ELF-1 (cell line): ENCODE measurements around the gene EML2.
"Not testable (repeated sequence)": the region's sequence is repeated elsewhere in the genome, so short reads cannot be mapped to it uniquely, and the experiment has no call there.

Experiments used
- DNase-seq: peaks from one replicate; pipeline ENCODE4 v3.0.0-alpha.2; 2016; ENCODE audit warnings: low read depth, low spot score

The EML2 gene

DNA sequence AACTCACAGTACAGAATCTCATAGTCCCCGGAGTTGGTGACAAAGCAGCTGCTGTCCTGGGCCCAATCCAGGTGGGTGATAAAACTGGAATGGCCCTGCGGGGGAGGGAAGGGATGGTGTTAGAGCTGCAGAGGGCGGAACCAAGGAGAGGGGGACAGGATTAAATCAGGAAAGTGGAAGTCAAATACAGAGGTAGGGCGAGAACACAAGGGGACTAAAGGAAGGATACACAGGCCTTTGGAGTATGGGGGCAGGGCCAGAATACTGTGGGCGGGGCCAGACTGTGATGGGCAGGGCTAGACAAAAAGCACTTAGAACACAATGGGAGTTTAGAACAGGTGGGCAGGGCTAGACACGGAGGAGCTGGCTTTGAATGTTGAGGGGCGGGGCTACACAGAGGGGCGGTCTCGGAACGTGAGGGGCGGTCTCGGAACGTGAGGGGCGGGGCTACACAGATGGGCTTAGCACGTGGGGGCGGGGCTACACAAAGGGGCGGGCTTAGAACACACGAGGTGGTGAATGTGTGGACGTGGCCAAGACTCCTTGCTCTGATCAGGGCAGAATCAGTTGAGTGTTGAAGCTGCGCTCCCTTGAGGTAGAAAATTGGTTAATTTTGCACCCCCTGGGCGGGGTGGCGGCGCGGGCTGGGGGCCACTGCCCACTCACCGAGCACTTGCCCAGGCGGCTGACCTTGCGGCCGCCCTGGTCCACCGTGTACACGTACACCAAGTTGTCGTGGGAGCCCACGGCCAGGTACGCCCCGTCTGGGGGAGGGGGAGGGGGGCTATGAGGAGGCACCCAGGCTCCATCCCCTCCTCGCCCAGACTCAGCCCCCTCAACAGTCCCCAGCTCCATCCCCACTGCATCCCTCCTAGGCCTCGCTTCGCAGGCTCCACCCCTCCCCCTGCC is 23.1 kb downstream of the EML2 start:
- peak; percentile 99 for DNase-seq

- DNase-seq = not testable (repeated sequence)
These were observed 24.1 kb downstream of the EML2 start for GRCh38 chr19:45615056-45615455.

DNA sequence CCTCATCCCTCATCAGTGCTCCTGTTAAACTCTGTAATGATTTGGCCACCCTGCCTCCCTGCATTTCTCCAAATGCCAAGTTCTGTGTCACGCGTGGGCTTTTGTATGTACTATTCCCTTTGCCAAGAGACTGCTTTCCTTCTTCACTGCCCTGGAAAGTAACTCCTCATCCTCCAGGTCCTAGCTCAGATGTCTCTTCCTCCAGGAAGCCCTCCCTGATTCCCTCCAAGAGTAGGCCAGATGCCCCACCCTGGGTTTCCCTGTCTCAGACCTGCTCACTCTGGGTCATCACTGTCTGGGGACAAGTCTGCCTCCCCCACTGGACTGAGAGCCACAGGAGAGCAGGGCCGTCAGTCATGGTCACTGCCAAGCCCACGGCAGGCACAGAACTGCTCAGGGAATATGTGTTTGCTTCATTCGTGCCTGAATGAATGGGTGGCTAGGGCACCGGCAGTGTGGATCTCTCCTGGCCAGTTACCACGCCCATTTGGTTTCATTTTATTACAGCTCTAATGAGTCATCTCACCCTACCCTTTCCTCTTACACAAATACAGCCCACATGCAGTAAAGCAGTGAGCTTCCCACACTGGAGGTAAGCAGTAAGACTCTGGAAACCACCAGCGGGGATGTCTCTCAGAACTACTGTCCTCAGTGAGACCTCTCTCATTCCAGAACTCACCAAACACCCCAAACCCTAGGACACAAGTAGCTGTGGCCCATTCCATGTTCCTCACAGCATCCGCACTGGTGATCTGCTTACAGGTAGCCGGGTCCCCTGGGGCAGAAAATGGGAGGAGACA is 25.1 kb downstream of the EML2 start:
- peak; percentile 21 for DNase-seq

- DNase-seq = no peak
These were observed 30.2 kb downstream of the EML2 start for GRCh38 chr19:45608948-45609347.

GRCh38 chr19:45607071-45608029 is 31.8 kb downstream of the EML2 start:
- DNase-seq = peak; percentile 95

DNA sequence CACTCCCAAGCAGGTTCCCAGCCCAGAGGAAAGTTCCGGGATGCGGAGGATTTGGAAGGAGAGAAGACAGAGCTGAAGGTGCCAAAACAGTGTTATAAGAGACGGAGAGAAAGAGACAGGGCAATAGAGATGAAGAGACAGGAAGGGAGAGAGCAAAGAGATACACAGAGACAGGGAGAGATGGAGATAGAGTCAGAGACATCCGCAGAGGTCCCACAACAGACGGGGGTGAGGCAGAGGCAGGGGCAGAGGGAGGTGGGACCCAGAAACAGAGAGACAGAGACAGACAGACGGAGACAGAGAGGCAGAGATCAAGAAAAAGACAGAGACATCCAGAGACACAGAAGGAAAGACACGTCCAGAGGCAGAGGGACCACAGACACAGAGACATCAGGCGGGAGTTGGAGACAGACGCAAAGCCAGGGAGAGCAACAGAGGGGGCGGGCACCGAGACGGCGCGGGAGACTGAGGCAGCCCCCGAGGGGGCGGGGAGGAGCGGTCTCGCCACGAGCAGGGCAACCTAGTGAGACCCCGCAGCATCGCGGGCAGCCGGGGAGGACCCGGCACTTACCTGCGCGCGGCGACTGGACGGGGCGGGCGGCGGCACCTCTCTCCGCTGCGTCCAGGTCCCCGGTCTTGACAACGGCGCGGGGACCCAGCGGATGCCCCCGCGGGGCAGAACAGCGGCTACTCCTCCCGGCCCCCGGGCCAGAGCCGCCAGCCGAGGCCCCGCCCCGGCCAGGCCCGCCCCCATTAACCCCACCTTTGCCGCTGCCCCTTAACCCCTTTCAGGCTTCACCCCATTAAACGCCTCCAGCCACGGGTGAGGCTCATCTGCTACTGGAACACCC is 37.4 kb downstream of the EML2 start, which contains the start of gene GPR4:
Gene GPR4, minus strand, starts transcription at position 689 of the 851 bp plus-strand sequence. CDS start 10,346 bp downstream, outside the sequence.
- DNase-seq = no peak

DNA sequence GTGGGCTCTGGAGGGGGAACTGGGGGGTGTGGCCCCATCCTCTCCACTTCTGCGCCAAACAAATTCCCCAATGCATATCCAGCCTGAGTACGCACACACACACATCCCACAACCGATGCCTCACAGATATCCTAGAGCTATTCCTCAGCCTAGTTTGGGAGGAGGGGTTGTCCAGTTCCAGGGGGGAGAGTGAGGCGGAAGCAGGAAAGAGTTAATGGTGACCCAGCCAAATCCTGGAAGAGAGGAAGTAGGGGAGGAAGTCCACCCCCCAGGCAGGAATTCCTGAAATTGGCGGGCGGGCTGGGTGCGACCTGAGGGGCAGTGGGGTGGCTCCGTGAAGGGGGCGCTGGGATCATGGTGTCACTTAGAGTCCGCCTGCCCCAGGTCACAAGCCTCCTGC is 38.1 kb downstream of the EML2 start:
- DNase-seq = no peak

DNA sequence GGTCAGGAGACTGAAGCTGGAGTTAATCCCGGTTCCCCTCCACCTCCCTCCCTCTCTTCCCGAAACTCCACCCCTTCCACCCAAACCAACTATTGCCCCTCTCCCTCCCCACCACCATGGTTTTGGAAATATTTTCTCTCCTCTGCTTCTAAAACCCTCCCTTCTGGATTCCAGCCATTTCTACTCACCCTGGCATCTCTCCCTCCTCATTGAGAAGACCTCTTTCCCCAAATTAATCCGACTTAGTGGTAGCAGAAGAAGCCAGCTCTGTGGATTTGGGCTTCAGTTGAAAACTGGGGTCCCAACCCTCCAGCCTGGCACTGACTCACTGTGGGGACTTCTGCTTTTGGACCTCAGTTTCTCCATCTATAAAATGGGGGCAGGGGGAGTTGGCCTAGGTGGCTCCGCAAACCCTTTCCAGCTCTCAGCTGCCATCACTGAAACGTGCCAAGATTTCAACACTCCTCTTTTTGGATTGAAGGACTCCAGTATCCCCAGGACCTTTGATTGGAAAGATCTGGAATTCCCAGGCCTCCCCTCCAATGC is 38.8 kb downstream of the EML2 start:
- DNase-seq = no peak

- no peak for DNase-seq
These were observed 39.9 kb downstream of the EML2 start for GRCh38 chr19:45599286-45599685.

GRCh38 chr19:45598267-45599001 is 40.8 kb downstream of the EML2 start:
- DNase-seq = no peak

GRCh38 chr19:45597425-45598111 is 41.6 kb downstream of the EML2 start:
- DNase-seq = no peak

- DNase-seq = no peak
These were observed 43.4 kb downstream of the EML2 start for GRCh38 chr19:45595814-45596213.

- DNase-seq = no peak
These were observed 45.7 kb downstream of the EML2 start for GRCh38 chr19:45593520-45593919.

GRCh38 chr19:45592366-45592765 is 46.8 kb downstream of the EML2 start:
- DNase-seq = no peak

DNA sequence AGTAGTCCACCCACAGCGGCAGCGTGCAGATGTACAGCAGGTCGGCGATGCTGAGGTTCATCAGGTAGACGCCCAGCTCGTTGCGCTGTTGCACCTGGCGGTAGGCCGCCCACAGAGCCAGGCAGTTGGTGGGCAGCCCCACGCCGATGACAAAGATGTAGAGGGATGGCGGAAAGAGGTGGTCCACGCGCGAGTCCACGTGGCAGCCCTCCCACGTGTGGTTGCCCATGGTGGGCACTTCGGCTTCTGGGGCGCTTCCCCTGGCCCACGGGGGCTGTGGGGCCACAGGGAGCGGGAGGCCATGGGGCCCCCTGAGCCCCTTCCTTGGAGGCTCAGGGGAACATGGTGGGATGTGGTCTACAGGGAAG is 47.6 kb downstream of the EML2 start:
- DNase-seq = no peak

DNA sequence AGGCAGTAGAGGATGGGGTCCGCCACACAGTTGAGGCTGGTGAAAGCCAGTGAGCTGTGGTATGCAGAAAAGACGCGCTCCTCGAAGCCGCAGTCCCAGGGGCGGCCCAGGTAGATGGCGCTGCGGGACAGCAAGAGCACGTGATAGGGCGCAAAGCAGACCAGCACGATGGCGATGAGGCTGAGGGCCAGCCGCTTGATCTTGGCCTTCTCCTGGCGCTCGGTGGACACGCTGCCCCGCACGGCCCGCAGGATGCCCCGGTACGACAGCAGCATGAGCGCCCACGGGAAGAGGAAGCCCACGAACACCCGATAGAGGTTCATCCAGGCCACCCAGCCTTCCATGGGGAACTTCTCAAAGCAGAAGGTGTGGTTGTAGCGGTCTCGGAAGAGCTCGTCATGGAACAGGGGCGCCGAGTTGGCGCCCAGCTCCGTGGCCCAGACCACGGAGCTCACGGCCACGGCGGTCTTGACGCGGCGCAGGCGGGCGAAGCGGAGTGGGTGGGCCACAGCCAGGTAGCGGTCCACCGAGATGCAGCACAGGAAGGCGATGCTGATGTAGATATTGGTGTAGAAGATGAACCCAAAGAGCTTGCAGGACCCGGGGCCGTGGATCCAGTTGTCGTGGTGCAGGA is 48.1 kb downstream of the EML2 start:
- peak; percentile 81 for DNase-seq

DNA sequence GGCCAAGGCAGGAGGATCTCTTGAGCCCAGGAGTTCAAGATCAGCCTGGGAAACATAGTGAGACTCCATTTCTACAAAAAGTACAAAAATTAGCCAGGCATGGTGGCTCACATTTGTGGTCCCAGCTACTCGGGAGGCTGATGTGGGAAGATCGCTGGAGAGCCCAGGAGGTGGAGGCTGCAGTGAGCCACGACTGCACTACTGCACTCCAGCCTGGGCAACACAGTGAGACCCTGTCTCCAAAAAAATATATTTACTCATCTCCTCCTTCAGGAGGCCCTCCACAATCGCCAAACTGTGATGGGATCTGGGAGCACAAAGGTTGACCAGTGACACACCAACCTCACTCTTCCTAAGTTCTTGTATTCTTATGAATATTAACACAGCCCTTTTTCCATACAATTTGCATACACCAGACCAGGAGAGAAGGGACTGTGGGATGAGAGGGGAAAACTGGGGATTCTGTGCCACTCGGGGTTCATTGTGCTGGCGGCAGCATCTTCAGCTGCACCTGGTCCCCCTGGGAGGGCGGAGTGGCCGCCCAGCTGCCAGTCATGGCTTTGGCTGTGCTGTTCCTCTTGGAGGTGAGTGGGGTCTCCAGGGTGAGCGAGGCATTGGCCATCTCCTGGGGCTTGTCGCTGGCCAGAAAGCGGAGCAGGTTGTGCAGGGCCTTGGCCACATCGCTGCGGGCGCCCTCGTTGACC is 48.7 kb downstream of the EML2 start:
- no peak for DNase-seq

GRCh38 chr19:45589768-45590167 is 49.4 kb downstream of the EML2 start:
- DNase-seq = no peak
